A673 (cell line): ENCODE data around the gene STARD3.

Source experiments
- CTCF ChIP-seq: fragments of 300-800, 200-600 bp; sonication (generic); conservative IDR thresholded peaks from 2 replicates; pipeline ENCODE4 v1.5.1; 2017; ENCODE audit warnings: low read depth, mild to moderate bottlenecking, antibody characterized with exemption, low read length, moderate library complexity, mixed read lengths
- EZH2 ChIP-seq: fragments of 200-600 bp; sonication (generic); IDR thresholded peaks from 2 replicates; pipeline ENCODE4 v1.6.1; 2017; ENCODE audit warnings: borderline replicate concordance, low read depth, mild to moderate bottlenecking, mixed read lengths, antibody characterized with exemption, low read length; ENCODE audit not compliant: poor library complexity, severe bottlenecking

- TF ChIP-seq EZH2 (no peak), CTCF (no peak)
Observed at GRCh38 chr17:39631403-39631802, 5.5 kb upstream of the STARD3 start.
